Measurements from ENCODE around the gene RMDN3.

The RMDN3 gene

GRCh38 chr15:40743485-40743901 is 11.6 kb downstream of the RMDN3 start:
- H3K36me3 ChIP-seq: peaks cover 68% of the 10 kb centered on the region
- no peaks in the 10 kb centered on the region for H3K9me3 ChIP-seq
- no peak for DNase-seq
- H3K4me3 ChIP-seq (ENCODE audit: low read depth, low read length): no peak overlapping the region
- TF ChIP-seq CTCF (IDR thresholded peaks at IDR 0.05; ENCODE audit: low read depth, low read length): no peak
- H3K27me3 ChIP-seq: no peaks in the 10 kb centered on the region
- H3K4me1 ChIP-seq: peaks cover 8% of the 10 kb centered on the region

GRCh38 chr15:40739854-40740253 is 15.2 kb downstream of the RMDN3 start:
- Histone ChIP-seq H3K9me3 (no peaks in the 10 kb centered on the region), H3K4me1 (no peaks in the 10 kb centered on the region), H3K36me3 (peaks cover 84% of the 10 kb centered on the region), H3K4me3 (ENCODE audit: low read depth, low read length) (no peak overlapping the region), H3K27me3 (no peaks in the 10 kb centered on the region)
- TF ChIP-seq CTCF (IDR thresholded peaks at IDR 0.05; ENCODE audit: low read depth, low read length): no peak; the same call in 1 of the 2 replicates
- no peak for DNase-seq

- H3K27me3 ChIP-seq: no peaks in the 10 kb centered on the region
- no peak for DNase-seq
- H3K9me3 ChIP-seq: no peaks in the 10 kb centered on the region
- TF ChIP-seq CTCF (IDR thresholded peaks at IDR 0.05; ENCODE audit: low read depth, low read length): no peak
- no peak overlapping the region for H3K4me3 ChIP-seq (ENCODE audit: low read depth, low read length)
- H3K4me1 ChIP-seq: no peaks in the 10 kb centered on the region
- H3K36me3 ChIP-seq: peaks cover 81% of the 10 kb centered on the region
Measured at GRCh38 chr15:40739047-40739446, 16.0 kb downstream of the RMDN3 start.

- Histone ChIP-seq H3K9me3 (no peaks in the 10 kb centered on the region), H3K27me3 (no peaks in the 10 kb centered on the region), H3K4me3 (ENCODE audit: low read depth, low read length) (no peak overlapping the region), H3K4me1 (no peaks in the 10 kb centered on the region), H3K36me3 (peaks cover 80% of the 10 kb centered on the region)
- TF ChIP-seq CTCF (IDR thresholded peaks at IDR 0.05; ENCODE audit: low read depth, low read length): no peak
- no peak for DNase-seq
Measured at GRCh38 chr15:40737048-40737447, 18.0 kb downstream of the RMDN3 start.

GRCh38 chr15:40736575-40736974 is 18.5 kb downstream of the RMDN3 start:
- TF ChIP-seq CTCF (IDR thresholded peaks at IDR 0.05; ENCODE audit: low read depth, low read length): no peak
- no peak for DNase-seq
- H3K27me3 ChIP-seq: no peaks in the 10 kb centered on the region
- H3K9me3 ChIP-seq: no peaks in the 10 kb centered on the region
- peaks cover 80% of the 10 kb centered on the region for H3K36me3 ChIP-seq
- H3K4me3 ChIP-seq (ENCODE audit: low read depth, low read length): no peak overlapping the region
- no peaks in the 10 kb centered on the region for H3K4me1 ChIP-seq

- no peaks in the 10 kb centered on the region for H3K27me3 ChIP-seq
- DNase-seq: no peak
- no peaks in the 10 kb centered on the region for H3K9me3 ChIP-seq
- peaks cover 59% of the 10 kb centered on the region for H3K36me3 ChIP-seq
- H3K4me1 ChIP-seq: no peaks in the 10 kb centered on the region
- H3K4me3 ChIP-seq (ENCODE audit: low read depth, low read length): no peak overlapping the region
- TF ChIP-seq CTCF (IDR thresholded peaks at IDR 0.05; ENCODE audit: low read depth, low read length): no peak
Measured at GRCh38 chr15:40731034-40731433, 24.0 kb downstream of the RMDN3 start.

Data from BE2C (cell line).